Parathyroid adenoma (tissue), 2 donors: ENCODE results near the gene B3GAT3.

Experiments used
- H2AFZ ChIP-seq: fragments of 300-600 bp; sonication (generic); one replicate; pipeline ENCODE4 v1.7.0; 2017; ENCODE audit warnings: antibody characterized with exemption, mild to moderate bottlenecking
- H3K27ac ChIP-seq: fragments of 300-600 bp; sonication (generic); one replicate; pipeline ENCODE4 v1.7.0; 2017
- H3K27me3 ChIP-seq: fragments of 300-600 bp; sonication (generic); one replicate; pipeline ENCODE4 v1.7.0; 2017; ENCODE audit warnings: low read length; ENCODE audit not compliant: control insufficient read depth, insufficient read depth
- H3K36me3 ChIP-seq: fragments of 300-600 bp; sonication (generic); one replicate; pipeline ENCODE4 v1.7.0; 2017; ENCODE audit warnings: low read length; ENCODE audit not compliant: control insufficient read depth, insufficient read depth
- H3K4me1 ChIP-seq: fragments of 300-600 bp; sonication (generic); one replicate; pipeline ENCODE4 v1.7.0; 2017; ENCODE audit warnings: control low read depth
- H3K4me2 ChIP-seq: fragments of 300-600 bp; sonication (generic); one replicate; pipeline ENCODE4 v1.7.0; 2017; ENCODE audit warnings: low read length
- H3K4me3 ChIP-seq: fragments of 300-600 bp; sonication (generic); one replicate; pipeline ENCODE4 v1.7.0; 2017; ENCODE audit warnings: low read depth, low read length
- H3K79me2 ChIP-seq: fragments of 300-600 bp; sonication (generic); one replicate; pipeline ENCODE4 v1.7.0; 2017; ENCODE audit warnings: control low read depth
- H3K9ac ChIP-seq: fragments of 300-600 bp; sonication (generic); one replicate; pipeline ENCODE4 v1.7.0; 2017; ENCODE audit warnings: mild to moderate bottlenecking
- H3K9me3 ChIP-seq: fragments of 300-600 bp; sonication (generic); one replicate; pipeline ENCODE4 v1.7.0; 2017; ENCODE audit warnings: low read length; ENCODE audit not compliant: control insufficient read depth
- TF ChIP-seq, protein P1 (sequence below): fragments of 300-600 bp; sonication (generic); IDR thresholded peaks from one replicate; pipeline ENCODE4 v1.7.0; 2017; ENCODE audit warnings: antibody characterized with exemption, mild to moderate bottlenecking
- donor health status: primary hyperparathyroidism.

B3GAT3 gene

DNA sequence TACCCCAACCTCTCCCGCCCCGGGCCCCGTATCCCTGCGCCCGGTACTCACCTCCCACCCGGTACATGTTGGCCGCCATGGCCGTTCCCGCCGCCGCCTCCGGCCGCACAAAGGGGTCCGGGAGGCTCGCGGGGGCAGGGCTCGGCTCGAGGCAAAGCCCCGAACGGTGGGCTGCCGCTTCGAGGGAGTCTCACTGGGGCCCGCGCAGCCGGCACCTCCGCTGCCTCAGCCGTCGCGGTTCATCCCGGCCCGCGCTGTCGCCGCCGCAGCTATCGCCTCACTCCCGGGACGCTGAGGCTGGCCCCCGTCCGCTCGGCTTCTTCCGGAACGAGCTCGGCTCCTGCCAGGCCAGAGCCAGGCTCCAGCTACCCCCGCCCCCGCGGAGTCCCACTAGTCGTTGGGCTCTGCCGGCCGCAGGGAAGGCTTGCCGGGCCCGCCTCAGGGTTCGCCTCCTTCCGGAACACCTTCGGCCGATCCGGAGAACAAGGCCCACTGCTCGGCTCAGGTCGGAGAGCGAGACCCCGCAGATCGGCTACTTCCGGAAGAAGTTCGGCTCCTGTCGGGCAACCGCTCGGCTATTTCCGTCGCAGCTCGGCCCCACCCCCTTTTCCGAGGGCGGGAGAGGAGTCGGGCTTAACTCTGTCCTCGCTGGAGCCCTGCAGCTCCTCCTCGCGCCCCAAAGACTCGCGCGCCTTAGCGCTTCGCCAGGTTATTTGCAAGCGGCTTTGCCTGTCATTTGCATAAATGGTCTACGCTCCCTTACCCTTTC is 20.2 kb downstream of the B3GAT3 start, which contains the start of gene MTA2:
Gene MTA2 (minus strand): TSS at position 494 of the 769 bp plus-strand sequence. CDS start 415 bp downstream, at position 79.
- Histone ChIP-seq H3K4me2 (peak within 1 kb of the TSS; percentile 85), H3K79me2 (no peaks in the 10 kb centered on the region), H2AFZ (peak within 1 kb of the TSS; percentile 83), H3K4me1 (no peaks in the 10 kb centered on the region), H3K9ac (peak within 1 kb of the TSS; percentile 31), H3K9me3 (no peaks in the 10 kb centered on the region), H3K27me3 (no peaks in the 10 kb centered on the region), H3K36me3 (no peaks in the 10 kb centered on the region), H3K4me3 (peak within 1 kb of the TSS; percentile 88), H3K27ac (peak within 1 kb of the TSS; percentile 89)
- TF ChIP-seq, protein P1, sequence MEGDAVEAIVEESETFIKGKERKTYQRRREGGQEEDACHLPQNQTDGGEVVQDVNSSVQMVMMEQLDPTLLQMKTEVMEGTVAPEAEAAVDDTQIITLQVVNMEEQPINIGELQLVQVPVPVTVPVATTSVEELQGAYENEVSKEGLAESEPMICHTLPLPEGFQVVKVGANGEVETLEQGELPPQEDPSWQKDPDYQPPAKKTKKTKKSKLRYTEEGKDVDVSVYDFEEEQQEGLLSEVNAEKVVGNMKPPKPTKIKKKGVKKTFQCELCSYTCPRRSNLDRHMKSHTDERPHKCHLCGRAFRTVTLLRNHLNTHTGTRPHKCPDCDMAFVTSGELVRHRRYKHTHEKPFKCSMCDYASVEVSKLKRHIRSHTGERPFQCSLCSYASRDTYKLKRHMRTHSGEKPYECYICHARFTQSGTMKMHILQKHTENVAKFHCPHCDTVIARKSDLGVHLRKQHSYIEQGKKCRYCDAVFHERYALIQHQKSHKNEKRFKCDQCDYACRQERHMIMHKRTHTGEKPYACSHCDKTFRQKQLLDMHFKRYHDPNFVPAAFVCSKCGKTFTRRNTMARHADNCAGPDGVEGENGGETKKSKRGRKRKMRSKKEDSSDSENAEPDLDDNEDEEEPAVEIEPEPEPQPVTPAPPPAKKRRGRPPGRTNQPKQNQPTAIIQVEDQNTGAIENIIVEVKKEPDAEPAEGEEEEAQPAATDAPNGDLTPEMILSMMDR: no peak

DNA sequence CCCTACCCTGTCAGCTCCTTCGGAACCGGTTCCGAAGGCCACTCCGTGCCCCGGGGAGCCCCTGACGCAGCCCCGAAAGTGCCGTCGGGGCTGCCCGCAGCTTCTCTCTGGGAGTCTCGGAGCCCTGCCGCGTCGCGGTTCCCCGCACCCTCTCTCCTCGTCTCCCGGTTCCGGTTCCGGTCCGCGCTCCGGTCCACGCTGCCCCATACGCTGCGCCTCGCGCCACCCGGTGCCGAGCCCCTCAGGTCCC is 20.7 kb downstream of the B3GAT3 start:
- Histone ChIP-seq H3K27me3 (no peaks in the 10 kb centered on the region), H3K9me3 (no peaks in the 10 kb centered on the region), H3K4me3 (peak overlapping the region; percentile 88), H3K79me2 (no peaks in the 10 kb centered on the region), H3K27ac (peak overlapping the region; percentile 89), H3K4me2 (peak overlapping the region; percentile 74), H2AFZ (peak overlapping the region; percentile 83), H3K4me1 (no peaks in the 10 kb centered on the region), H3K36me3 (no peaks in the 10 kb centered on the region), H3K9ac (peak overlapping the region; percentile 31)
- TF ChIP-seq, protein P1: no peak

DNA sequence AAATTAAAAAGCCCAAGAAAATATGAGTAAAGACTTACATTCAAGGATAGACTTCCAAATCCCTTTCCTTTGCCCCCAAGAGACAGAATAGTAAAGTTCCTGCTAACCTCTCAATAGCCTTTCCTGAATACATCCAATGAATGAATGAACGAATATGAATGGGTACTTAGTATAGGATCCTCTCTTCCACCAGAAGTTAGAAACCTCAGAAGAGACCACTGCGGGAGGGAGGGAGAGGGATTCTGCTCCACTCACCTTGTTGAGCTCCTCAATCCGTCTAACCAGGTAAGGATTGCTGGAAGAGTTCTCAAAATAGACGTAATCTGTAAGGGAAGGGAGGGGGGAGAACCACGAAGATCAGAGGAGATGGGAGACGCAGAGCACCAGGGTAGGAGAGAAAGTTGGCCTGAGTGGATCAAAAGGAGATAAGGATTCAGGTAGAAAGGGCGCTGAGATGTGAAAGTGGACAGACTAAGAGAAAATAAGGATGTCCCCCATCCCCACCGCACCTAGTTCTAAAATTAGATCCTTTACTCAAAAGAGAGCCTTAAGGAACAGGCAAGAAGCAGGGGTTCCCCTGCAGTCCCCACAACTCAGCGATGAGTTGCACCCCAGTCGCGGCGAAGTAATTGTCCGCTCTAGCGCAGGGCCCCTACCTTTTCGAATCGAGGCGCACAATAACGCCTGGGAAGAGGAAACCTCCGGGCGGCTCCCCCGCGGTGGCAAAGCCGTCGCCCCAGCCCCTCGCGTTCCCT is 21.2 kb downstream of the B3GAT3 start:
- H3K4me2 ChIP-seq: peak overlapping the region; percentile 74
- H3K4me3 ChIP-seq: peak overlapping the region; percentile 88
- TF ChIP-seq, protein P1: no peak
- no peaks in the 10 kb centered on the region for H3K36me3 ChIP-seq
- H3K9me3 ChIP-seq: no peaks in the 10 kb centered on the region
- no peaks in the 10 kb centered on the region for H3K79me2 ChIP-seq
- H3K9ac ChIP-seq: peak overlapping the region; percentile 31
- H3K27me3 ChIP-seq: no peaks in the 10 kb centered on the region
- peak overlapping the region; percentile 89 for H3K27ac ChIP-seq
- H3K4me1 ChIP-seq: no peaks in the 10 kb centered on the region
- peak overlapping the region; percentile 83 for H2AFZ ChIP-seq

DNA sequence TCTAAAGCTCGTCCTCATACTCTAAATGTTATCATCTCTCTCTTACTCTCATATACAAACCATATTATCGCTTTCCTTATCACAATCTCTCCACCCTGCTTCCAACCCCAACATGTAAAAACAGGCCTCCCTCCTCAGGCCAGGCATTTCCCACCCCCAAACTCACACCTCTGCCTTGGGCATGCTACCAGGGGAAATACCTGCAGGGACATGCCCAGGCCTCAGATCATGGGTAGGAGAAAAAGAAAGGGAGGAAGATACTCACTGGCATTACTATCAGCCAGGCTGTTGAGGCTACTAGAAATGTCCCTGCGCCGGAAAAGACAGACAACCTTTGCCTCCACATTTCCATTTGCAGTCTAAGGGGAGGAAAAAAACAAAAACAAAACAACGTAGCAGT is 21.9 kb downstream of the B3GAT3 start:
- Histone ChIP-seq H3K9me3 (no peaks in the 10 kb centered on the region), H3K4me3 (peak overlapping the region; percentile 88), H3K4me1 (no peaks in the 10 kb centered on the region), H3K9ac (no peak overlapping the region), H3K4me2 (peak overlapping the region; percentile 74), H2AFZ (no peak overlapping the region), H3K36me3 (no peaks in the 10 kb centered on the region), H3K27me3 (no peaks in the 10 kb centered on the region), H3K27ac (no peak overlapping the region), H3K79me2 (no peaks in the 10 kb centered on the region)
- TF ChIP-seq, protein P1: no peak
